ENCODE results near the gene CAPN10. TPM values are rescaled to one million over a fixed set of nuclear protein-coding genes. Genes with fewer than 3 reads are reported as not detected.
"Not testable (repeated sequence)": the region's sequence is repeated elsewhere in the genome, so short reads cannot be mapped to it uniquely, and the experiment has no call there.

Gene CAPN10
- total RNA-seq, 1 donor from 2014 or later: 24.9 TPM

DNA sequence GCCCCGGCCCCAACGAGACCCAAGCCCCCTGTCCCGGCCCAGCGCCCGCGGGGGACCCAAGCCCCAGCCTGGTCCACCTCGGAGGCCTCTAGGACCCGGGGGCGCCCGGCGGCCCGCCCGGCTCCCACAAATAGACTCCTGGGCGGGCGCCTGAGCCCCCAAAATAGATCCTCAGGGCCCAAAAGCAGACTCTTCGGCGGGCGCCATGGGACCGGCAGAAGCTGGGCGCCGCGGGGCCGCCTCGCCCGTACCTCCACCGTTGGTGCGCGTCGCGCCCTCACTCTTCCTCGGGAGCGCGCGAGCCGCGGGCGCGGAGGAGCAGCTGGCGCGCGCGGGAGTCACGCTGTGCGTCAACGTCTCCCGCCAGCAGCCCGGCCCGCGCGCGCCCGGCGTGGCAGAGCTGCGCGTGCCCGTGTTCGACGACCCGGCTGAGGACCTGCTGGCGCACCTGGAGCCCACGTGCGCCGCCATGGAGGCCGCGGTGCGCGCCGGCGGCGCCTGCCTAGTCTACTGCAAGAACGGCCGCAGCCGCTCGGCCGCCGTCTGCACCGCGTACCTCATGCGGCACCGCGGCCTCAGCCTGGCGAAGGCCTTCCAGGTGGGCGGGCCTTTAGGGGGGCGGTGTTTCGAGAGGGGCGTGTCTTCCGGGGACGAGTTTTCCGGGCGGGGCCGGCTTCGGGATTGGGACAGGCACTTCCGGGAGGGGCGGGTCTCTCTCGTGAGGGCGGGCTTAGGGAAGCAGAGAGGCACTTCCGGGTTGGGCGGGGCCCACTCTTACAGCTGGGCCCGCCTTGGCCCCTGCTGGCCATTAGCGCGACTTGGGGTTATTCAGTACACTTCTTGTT is 25.8 kb upstream of the CAPN10 start:
- peaks cover 5% of the 10 kb centered on the region for H3K36me3 Mint-ChIP-seq (ENCODE audit: low read depth, unreplicated experiment)
- H3K27ac Mint-ChIP-seq (ENCODE audit: unreplicated experiment): peak overlapping the region; percentile 55
- peaks cover 11% of the 10 kb centered on the region for H3K4me1 Mint-ChIP-seq (ENCODE audit: low read depth, unreplicated experiment)

DNA sequence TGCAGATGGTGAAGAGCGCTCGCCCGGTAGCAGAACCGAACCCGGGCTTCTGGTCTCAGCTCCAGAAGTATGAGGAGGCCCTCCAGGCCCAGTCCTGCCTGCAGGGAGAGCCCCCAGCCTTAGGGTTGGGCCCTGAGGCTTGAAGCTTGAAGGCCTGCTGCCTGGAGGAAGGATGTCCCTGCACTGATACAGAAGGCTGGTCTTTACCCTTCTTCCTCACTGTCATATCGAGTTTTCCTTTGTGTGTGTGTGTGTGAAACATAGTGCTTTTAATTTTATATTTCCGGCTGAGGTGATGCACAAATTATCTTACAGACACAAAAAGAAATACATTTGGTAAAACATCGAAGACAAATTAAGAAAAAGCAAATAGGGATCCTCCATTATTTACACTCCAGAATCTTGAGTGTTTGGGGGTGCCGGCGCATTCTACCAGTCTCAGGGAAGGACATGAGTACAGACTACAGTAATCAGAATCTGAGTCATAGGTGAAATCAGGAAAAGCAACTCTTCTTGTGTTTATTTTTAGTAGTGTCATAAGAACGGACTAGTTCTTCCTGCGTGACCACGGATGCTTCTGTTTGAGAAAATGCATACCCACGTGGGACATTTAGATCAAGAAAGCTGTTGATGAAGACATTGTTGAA is 25.1 kb upstream of the CAPN10 start:
- DNase-seq (ENCODE audit: low read depth) (peak; percentile 68), FAIRE-seq (no peak)
- H3K9ac ChIP-seq (ENCODE audit: low read length): peak overlapping the region; percentile 77

More for the DNA sequence above, 25.8 kb upstream of the CAPN10 start:
- Histone ChIP-seq H3K4me2 (ENCODE audit: low read length) (peak overlapping the region; percentile 88), H2AFZ (ENCODE audit: low read depth, low read length) (peak overlapping the region; percentile 61), H3K9ac (ENCODE audit: low read length) (peak overlapping the region; percentile 84), H3K4me3 (ENCODE audit: insufficient read depth, low read depth, low read length) (peak overlapping the region; percentile 63), H3K9me3 (ENCODE audit: insufficient read depth, low read depth, low read length) (no peaks in the 10 kb centered on the region), H3K4me1 (ENCODE audit: insufficient read depth, low read length) (peaks cover 39% of the 10 kb centered on the region), H4K20me1 (ENCODE audit: insufficient read depth, low read length) (peaks cover 23% of the 10 kb centered on the region), H3K27ac (ENCODE audit: low read depth, low read length) (peak overlapping the region; percentile 78), H3K79me2 (ENCODE audit: insufficient read depth, low read length) (peaks cover 28% of the 10 kb centered on the region), H3K36me3 (ENCODE audit: insufficient read depth, low read length) (no peaks in the 10 kb centered on the region), H3K27me3 (ENCODE audit: insufficient read depth, low read length) (no peaks in the 10 kb centered on the region)
- FAIRE-seq: no peak
- DNase-seq (ENCODE audit: low read depth): peak; percentile 92
- TF ChIP-seq EZH2 (IDR thresholded peaks at IDR 0.05; ENCODE audit: insufficient read depth, low read length): no peak
- TF ChIP-seq, protein P1, sequence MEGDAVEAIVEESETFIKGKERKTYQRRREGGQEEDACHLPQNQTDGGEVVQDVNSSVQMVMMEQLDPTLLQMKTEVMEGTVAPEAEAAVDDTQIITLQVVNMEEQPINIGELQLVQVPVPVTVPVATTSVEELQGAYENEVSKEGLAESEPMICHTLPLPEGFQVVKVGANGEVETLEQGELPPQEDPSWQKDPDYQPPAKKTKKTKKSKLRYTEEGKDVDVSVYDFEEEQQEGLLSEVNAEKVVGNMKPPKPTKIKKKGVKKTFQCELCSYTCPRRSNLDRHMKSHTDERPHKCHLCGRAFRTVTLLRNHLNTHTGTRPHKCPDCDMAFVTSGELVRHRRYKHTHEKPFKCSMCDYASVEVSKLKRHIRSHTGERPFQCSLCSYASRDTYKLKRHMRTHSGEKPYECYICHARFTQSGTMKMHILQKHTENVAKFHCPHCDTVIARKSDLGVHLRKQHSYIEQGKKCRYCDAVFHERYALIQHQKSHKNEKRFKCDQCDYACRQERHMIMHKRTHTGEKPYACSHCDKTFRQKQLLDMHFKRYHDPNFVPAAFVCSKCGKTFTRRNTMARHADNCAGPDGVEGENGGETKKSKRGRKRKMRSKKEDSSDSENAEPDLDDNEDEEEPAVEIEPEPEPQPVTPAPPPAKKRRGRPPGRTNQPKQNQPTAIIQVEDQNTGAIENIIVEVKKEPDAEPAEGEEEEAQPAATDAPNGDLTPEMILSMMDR (IDR thresholded peaks at IDR 0.05; ENCODE audit: insufficient read depth, low read depth, low read length): no peak
- Mint-ChIP-seq H3K9me3 (ENCODE audit: unreplicated experiment) (no peaks in the 10 kb centered on the region), H3K27me3 (ENCODE audit: low read depth, unreplicated experiment) (peaks cover 2% of the 10 kb centered on the region), H3K4me3 (ENCODE audit: unreplicated experiment) (peak overlapping the region; percentile 85)

DNA sequence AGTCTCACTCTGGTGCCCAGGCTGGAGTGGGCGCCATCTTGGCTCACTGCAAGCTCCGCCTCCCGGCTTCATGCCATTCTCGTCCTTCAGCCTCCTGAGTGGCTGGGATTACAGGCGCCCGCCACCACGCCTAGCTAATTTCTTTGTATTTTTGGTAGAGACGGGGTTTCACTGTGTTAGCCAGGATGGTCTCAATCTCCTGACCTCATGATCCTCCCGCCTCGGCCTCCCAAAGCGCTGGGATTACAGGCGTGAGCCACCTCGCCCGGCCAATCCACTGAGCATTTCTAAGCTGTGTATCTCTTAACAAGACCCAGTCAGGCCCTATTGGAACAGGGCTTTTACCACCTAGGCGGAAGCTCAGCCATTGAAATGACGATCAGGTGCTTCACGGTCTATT is 23.3 kb upstream of the CAPN10 start:
- not testable (repeated sequence) for H3K36me3 ChIP-seq (ENCODE audit: insufficient read depth, low read length); H3K36me3 Mint-ChIP-seq (ENCODE audit: low read depth, unreplicated experiment); H3K27ac ChIP-seq (ENCODE audit: low read depth, low read length); H2AFZ ChIP-seq (ENCODE audit: low read depth, low read length); H3K9me3 ChIP-seq (ENCODE audit: insufficient read depth, low read depth, low read length); H3K9me3 Mint-ChIP-seq (ENCODE audit: unreplicated experiment); H3K27me3 ChIP-seq (ENCODE audit: insufficient read depth, low read length); H3K27ac Mint-ChIP-seq (ENCODE audit: unreplicated experiment); H3K4me3 Mint-ChIP-seq (ENCODE audit: unreplicated experiment); FAIRE-seq; H3K4me2 ChIP-seq (ENCODE audit: low read length); H3K4me3 ChIP-seq (ENCODE audit: insufficient read depth, low read depth, low read length); H3K27me3 Mint-ChIP-seq (ENCODE audit: low read depth, unreplicated experiment); DNase-seq (ENCODE audit: low read depth); H3K9ac ChIP-seq (ENCODE audit: low read length)
- H3K79me2 ChIP-seq (ENCODE audit: insufficient read depth, low read length): peaks cover 12% of the 10 kb centered on the region
- peaks cover 17% of the 10 kb centered on the region for H4K20me1 ChIP-seq (ENCODE audit: insufficient read depth, low read length)
- H3K4me1 ChIP-seq (ENCODE audit: insufficient read depth, low read length): peaks cover 45% of the 10 kb centered on the region
- peaks cover 20% of the 10 kb centered on the region for H3K4me1 Mint-ChIP-seq (ENCODE audit: low read depth, unreplicated experiment)

More for the DNA sequence above, 25.1 kb upstream of the CAPN10 start:
- peak overlapping the region; percentile 61 for H2AFZ ChIP-seq (ENCODE audit: low read depth, low read length)
- H3K4me3 ChIP-seq (ENCODE audit: insufficient read depth, low read depth, low read length): peak overlapping the region; percentile 63
- Mint-ChIP-seq H3K36me3 (ENCODE audit: low read depth, unreplicated experiment) (peaks cover 5% of the 10 kb centered on the region), H3K9me3 (ENCODE audit: unreplicated experiment) (no peaks in the 10 kb centered on the region), H3K27ac (ENCODE audit: unreplicated experiment) (peak overlapping the region; percentile 55), H3K4me3 (ENCODE audit: unreplicated experiment) (peak overlapping the region; percentile 85), H3K4me1 (ENCODE audit: low read depth, unreplicated experiment) (peaks cover 15% of the 10 kb centered on the region), H3K27me3 (ENCODE audit: low read depth, unreplicated experiment) (peaks cover 2% of the 10 kb centered on the region)
- peak overlapping the region; percentile 88 for H3K4me2 ChIP-seq (ENCODE audit: low read length)
- TF ChIP-seq, protein P1 (IDR thresholded peaks at IDR 0.05; ENCODE audit: insufficient read depth, low read depth, low read length): no peak
- TF ChIP-seq EZH2 (IDR thresholded peaks at IDR 0.05; ENCODE audit: insufficient read depth, low read length): no peak
- peaks cover 24% of the 10 kb centered on the region for H3K79me2 ChIP-seq (ENCODE audit: insufficient read depth, low read length)
- H3K36me3 ChIP-seq (ENCODE audit: insufficient read depth, low read length): no peaks in the 10 kb centered on the region
- H3K27ac ChIP-seq (ENCODE audit: low read depth, low read length): peak overlapping the region; percentile 77
- H4K20me1 ChIP-seq (ENCODE audit: insufficient read depth, low read length): peaks cover 23% of the 10 kb centered on the region
- H3K27me3 ChIP-seq (ENCODE audit: insufficient read depth, low read length): no peaks in the 10 kb centered on the region
- peaks cover 45% of the 10 kb centered on the region for H3K4me1 ChIP-seq (ENCODE audit: insufficient read depth, low read length)
- no peaks in the 10 kb centered on the region for H3K9me3 ChIP-seq (ENCODE audit: insufficient read depth, low read depth, low read length)
